AG10803 (cell line): ENCODE data around the gene MYOZ1.
"Not testable (repeated sequence)": the region's sequence is repeated elsewhere in the genome, so short reads cannot be mapped to it uniquely, and the experiment has no call there.

Experiments
- DNase-seq: peaks from one replicate; pipeline ENCODE4 v3.0.0; 2010; ENCODE audit warnings: low read depth
- H3K4me3 ChIP-seq: 2 replicates; pipeline ENCODE4 v1.5.1; 2011; ENCODE audit warnings: mild to moderate bottlenecking, low read length, control low read depth
- CTCF ChIP-seq: conservative IDR thresholded peaks from 2 replicates; pipeline ENCODE4 v1.5.1; 2011; ENCODE audit warnings: mild to moderate bottlenecking, low read length, control low read depth, inconsistent platforms

The MYOZ1 gene

GRCh38 chr10:73641328-73642060, at the start of gene MYOZ1:
MYOZ1 (minus strand) TSS chr10:73641474; CDS start chr10:73640017, 1,457 bp downstream.
- DNase-seq: peak; percentile 29
- no peak within 1 kb of the TSS for H3K4me3 ChIP-seq
- no peak for TF ChIP-seq CTCF

- not testable (repeated sequence) for H3K4me3 ChIP-seq, DNase-seq
Measured at GRCh38 chr10:73690755-73691154, 49.5 kb upstream of the MYOZ1 start.

- H3K4me3 ChIP-seq, DNase-seq: not testable (repeated sequence)
Measured at GRCh38 chr10:73689596-73689995, 48.3 kb upstream of the MYOZ1 start.

GRCh38 chr10:73687641-73688040, 46.4 kb upstream of the MYOZ1 start:
- DNase-seq: not testable (repeated sequence)

GRCh38 chr10:73674546-73674945, 33.3 kb upstream of the MYOZ1 start:
- DNase-seq: not testable (repeated sequence)

More at GRCh38 chr10:73687641-73688040, 46.4 kb upstream of the MYOZ1 start:
- not testable (repeated sequence) for H3K4me3 ChIP-seq

GRCh38 chr10:73668378-73668777, 27.1 kb upstream of the MYOZ1 start:
- not testable (repeated sequence) for H3K4me3 ChIP-seq, DNase-seq

More at GRCh38 chr10:73674546-73674945, 33.3 kb upstream of the MYOZ1 start:
- not testable (repeated sequence) for H3K4me3 ChIP-seq

- H3K4me3 ChIP-seq: not testable (repeated sequence)
Measured at GRCh38 chr10:73666153-73666809, 25.0 kb upstream of the MYOZ1 start.

GRCh38 chr10:73665581-73665980, 24.3 kb upstream of the MYOZ1 start:
- H3K4me3 ChIP-seq, DNase-seq: not testable (repeated sequence)

More at GRCh38 chr10:73666153-73666809, 25.0 kb upstream of the MYOZ1 start:
- peak; percentile 89 for DNase-seq

GRCh38 chr10:73664156-73665040, 23.1 kb upstream of the MYOZ1 start:
- DNase-seq, H3K4me3 ChIP-seq: not testable (repeated sequence)

GRCh38 chr10:73663621-73664020, 22.3 kb upstream of the MYOZ1 start:
- DNase-seq: not testable (repeated sequence)

GRCh38 chr10:73662705-73663104, 21.4 kb upstream of the MYOZ1 start:
- not testable (repeated sequence) for DNase-seq, H3K4me3 ChIP-seq

More at GRCh38 chr10:73663621-73664020, 22.3 kb upstream of the MYOZ1 start:
- H3K4me3 ChIP-seq: not testable (repeated sequence)

- TF ChIP-seq CTCF: no peak
- no peak within 1 kb of the TSS for H3K4me3 ChIP-seq
- no peak for DNase-seq
Measured at GRCh38 chr10:73655990-73656298, 14.7 kb upstream of the MYOZ1 start, which contains the start of gene SYNPO2L. SYNPO2L (minus strand) TSS chr10:73656029; CDS start chr10:73655922, 107 bp downstream.
